HCT116 (cell line): ENCODE data around the gene AQP9.

ENCODE experiments used
- CEBPB ChIP-seq: IDR thresholded peaks from 2 replicates; pipeline ENCODE4 v1.6.1; 2012; ENCODE audit warnings: low read depth
- CTCF ChIP-seq, 3 experiments: fragments of 200-600 bp in 1 of 3; sonication (generic) in 1 of 3; IDR thresholded peaks in 2 of 3; conservative IDR thresholded peaks in 1 of 3; 2 replicates each; pipeline ENCODE4 v1.5.1; 2012 to 2017; ENCODE audit warnings: low read depth in 2 of 3, low read length in 2 of 3, antibody characterized with exemption in 1 of 3, borderline replicate concordance in 1 of 3, control low read depth in 1 of 3, mild to moderate bottlenecking in 1 of 3, mixed read lengths in 1 of 3, mixed run types in 1 of 3, moderate library complexity in 1 of 3; ENCODE audit not compliant: insufficient read depth in 1 of 3
- EZH2 ChIP-seq: fragments of 200-600 bp; sonication (generic); IDR thresholded peaks from 2 replicates; pipeline ENCODE4 v1.6.1; 2017; ENCODE audit warnings: antibody characterized with exemption, mixed run types
- EZH2phosphoT487 ChIP-seq: fragments of 200-600 bp; IDR thresholded peaks from 2 replicates; pipeline ENCODE4 v1.6.1; 2018; ENCODE audit warnings: antibody characterized with exemption, borderline replicate concordance
- JUND ChIP-seq: IDR thresholded peaks from 2 replicates; pipeline ENCODE4 v1.6.1; 2012
- POLR2A ChIP-seq: IDR thresholded peaks from 2 replicates; pipeline ENCODE4 v1.7.0; 2011; ENCODE audit warnings: borderline replicate concordance; ENCODE audit not compliant: insufficient read depth, insufficient read length; ENCODE audit errors: extremely low read depth
- POLR2AphosphoS5 ChIP-seq: IDR thresholded peaks from 2 replicates; pipeline ENCODE4 v1.6.1; 2011; ENCODE audit warnings: mild to moderate bottlenecking, low read depth, low read length, moderate library complexity
- RAD21 ChIP-seq: IDR thresholded peaks from 2 replicates; pipeline ENCODE4 v1.6.1; 2012; ENCODE audit warnings: low read depth, mild to moderate bottlenecking
- REST ChIP-seq: IDR thresholded peaks from 2 replicates; pipeline ENCODE4 v1.6.1; 2012; ENCODE audit warnings: low read depth
- SIN3A ChIP-seq: IDR thresholded peaks from 2 replicates; pipeline ENCODE4 v1.6.1; 2012; ENCODE audit warnings: low read depth
- YY1 ChIP-seq: IDR thresholded peaks from 2 replicates; pipeline ENCODE4 v1.6.1; 2011; ENCODE audit warnings: low read length, low read depth, moderate library complexity, mild to moderate bottlenecking; ENCODE audit not compliant: insufficient replicate concordance; ENCODE audit errors: extremely low read depth
- ZNF274 ChIP-seq: fragments of 200-500 bp; sonication (Bioruptor generic); IDR thresholded peaks from 2 replicates; pipeline ENCODE4 v1.6.1; 2014; ENCODE audit warnings: mild to moderate bottlenecking, low read depth, low read length, inconsistent platforms
- TF ChIP-seq, protein P1 (sequence below): IDR thresholded peaks from 2 replicates; pipeline ENCODE4 v1.6.1; 2012

DNA sequence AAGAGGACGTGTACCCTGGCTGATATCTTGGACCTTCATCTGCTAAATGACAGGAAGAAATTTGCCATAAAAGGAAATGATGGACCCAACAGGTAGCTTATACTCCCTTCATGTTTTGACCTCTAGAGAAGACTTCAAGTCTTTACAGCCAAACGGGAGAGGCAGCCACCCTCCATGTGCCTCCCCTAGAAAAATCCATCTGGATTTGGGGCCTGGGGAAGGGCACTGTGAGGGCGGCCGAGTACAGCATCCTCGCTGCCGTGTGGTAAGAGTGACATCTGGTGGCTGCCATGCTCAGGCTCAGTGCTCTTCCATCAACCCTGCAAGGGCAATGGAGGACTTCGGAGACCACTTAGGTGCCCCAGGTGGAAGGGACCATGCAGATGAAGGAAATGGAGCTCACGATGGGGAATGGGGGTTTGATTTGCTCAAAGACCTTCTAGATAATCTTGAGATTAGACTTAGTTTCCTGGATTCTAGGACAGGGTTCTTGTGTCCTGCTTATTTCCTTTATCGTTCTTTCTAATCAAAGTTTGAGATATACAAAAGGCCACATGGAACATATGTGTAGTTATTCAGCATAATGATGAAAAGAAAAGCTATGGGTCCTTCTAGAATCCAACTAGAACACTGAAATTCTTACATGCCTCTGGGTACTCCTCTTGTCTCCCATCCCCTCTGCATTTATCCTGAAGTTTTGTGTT, 44.4 kb downstream of the AQP9 start:
- TF ChIP-seq POLR2A, result no peak
- TF ChIP-seq CTCF (IDR thresholded peaks at IDR 0.05 in 2 of 3, conservative IDR thresholded peaks at IDR 0.05 in 1 of 3; ENCODE audit: borderline replicate concordance in 1 of 3, insufficient read depth in 1 of 3, low read depth in 2 of 3, low read length in 2 of 3), result peak; percentile 79 to 88 (median 87)
- TF ChIP-seq POLR2AphosphoS5, result no peak
- no peak for TF ChIP-seq EZH2
- TF ChIP-seq, protein P1, sequence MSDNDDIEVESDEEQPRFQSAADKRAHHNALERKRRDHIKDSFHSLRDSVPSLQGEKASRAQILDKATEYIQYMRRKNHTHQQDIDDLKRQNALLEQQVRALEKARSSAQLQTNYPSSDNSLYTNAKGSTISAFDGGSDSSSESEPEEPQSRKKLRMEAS, result no peak
- TF ChIP-seq YY1, result no peak
- no peak for TF ChIP-seq JUND
- TF ChIP-seq ZNF274, result no peak
- no peak for TF ChIP-seq CEBPB
- TF ChIP-seq SIN3A, result no peak
- no peak for TF ChIP-seq REST
- TF ChIP-seq EZH2phosphoT487, result no peak
- TF ChIP-seq RAD21, result peak; percentile 93
